ENCODE data around the gene ACO2.
"Not testable (repeated sequence)": the region's sequence is repeated elsewhere in the genome, so short reads cannot be mapped to it uniquely, and the experiment has no call there.

The ACO2 gene

DNA sequence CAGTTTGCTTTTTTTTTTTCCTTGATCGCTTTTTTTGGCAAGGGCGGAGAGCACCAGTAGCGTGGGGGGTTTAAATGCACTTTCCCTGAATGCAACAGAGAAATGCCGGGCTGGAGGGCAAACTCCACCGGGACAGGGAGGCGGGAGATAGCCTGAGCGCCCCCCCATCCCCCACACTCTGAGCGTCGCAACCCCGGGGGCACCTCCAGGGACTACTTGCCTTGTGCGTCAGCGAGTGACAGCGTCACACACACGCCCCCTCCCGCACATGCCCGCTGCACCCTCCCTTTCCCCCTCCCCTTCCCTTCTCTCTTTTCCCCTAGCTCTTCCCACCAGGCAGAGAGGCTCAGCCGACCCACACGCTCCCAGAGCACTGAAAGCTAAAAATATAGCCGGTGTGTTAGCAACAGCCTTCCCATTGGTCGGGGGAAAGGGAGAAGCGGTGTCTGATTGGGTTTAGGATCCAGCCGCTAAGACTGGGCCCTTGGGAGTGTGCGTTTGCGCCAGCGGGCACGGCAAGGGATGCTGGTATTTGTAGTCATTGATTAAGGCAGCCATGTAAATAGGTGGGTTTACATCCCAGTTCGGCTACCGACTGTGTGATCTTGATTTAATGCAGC lies 20.6 kb upstream of the ACO2 start:
- peak; percentile 92 to 99 (median 93) for DNase-seq

DNA sequence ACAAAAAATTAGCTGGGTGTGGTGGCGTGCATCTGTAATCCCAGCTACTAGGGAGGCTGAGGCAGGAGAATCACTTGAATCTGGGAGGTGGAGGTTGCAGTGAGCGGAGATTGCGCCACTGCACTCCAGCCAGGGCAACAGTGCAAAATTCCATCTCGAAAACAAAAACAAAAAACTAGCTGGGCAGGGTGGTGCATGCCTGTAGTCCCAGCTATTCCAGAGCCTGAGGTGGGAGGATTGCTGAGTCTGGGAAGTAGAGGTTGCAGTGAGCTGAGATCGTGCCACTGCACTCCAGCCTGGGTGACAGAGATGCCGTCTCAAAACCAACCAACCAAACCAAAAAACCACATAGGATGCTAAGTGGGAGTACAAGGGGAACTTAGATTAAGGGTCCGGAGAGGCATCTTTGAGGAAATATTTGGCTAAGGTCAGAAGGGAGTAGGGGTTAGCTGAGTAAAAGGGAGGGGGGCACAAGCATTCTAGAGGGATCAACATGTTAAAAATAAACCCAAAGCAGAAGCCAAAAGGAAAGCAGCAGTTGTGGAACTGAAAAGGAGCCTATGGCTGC lies 10.7 kb upstream of the ACO2 start:
- DNase-seq: no peak

- DNase-seq: no peak
Observed at GRCh38 chr22:41459431-41459830, 9.5 kb upstream of the ACO2 start.

GRCh38 chr22:41460071-41460470 lies 8.8 kb upstream of the ACO2 start:
- not testable (repeated sequence) for DNase-seq

DNA sequence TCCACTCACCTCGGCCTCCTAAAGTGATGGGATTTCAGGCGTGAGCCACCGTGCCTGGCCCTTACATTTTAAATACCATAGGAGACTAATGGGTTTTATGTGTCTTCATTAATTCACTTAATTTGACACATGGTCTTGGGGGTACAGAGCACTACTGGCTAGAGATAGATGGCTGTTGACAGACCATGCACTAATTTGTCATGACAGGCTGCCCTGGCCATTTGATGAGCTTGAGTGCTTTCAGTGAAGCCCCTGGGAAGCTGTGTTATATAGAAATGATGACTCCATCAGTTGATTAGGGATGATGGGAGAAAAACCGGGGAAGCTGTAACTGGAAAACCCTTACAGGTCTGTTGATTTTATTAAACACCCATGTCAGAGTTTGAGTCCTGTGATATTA lies 7.0 kb upstream of the ACO2 start:
- DNase-seq: no peak

- DNase-seq: peak in 1 of 3 experiments; percentile 59
Observed at GRCh38 chr22:41469218-41469851, 418 bp downstream of the ACO2 start.

- DNase-seq: no peak
Observed at GRCh38 chr22:41470886-41471285, 2.0 kb downstream of the ACO2 start.

DNA sequence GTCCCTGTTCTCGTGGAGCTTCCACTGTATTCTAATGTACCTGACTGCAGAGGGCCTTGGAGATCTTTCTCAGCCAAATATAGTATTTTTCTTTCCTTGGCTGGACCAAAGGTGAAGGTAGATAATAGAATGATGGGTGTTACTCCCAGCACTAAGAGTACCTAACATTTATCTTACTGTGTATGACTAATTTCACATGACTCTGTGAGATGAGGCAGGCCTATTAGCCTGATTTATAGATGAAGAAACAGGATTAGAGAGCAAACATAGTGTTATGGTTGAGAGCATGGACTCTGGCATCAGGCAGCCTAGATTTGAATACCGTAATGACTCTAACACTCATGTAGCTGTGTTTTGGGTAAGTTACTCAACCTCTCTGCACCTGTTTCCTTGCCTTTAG lies 2.7 kb downstream of the ACO2 start:
- DNase-seq: no peak

DNA sequence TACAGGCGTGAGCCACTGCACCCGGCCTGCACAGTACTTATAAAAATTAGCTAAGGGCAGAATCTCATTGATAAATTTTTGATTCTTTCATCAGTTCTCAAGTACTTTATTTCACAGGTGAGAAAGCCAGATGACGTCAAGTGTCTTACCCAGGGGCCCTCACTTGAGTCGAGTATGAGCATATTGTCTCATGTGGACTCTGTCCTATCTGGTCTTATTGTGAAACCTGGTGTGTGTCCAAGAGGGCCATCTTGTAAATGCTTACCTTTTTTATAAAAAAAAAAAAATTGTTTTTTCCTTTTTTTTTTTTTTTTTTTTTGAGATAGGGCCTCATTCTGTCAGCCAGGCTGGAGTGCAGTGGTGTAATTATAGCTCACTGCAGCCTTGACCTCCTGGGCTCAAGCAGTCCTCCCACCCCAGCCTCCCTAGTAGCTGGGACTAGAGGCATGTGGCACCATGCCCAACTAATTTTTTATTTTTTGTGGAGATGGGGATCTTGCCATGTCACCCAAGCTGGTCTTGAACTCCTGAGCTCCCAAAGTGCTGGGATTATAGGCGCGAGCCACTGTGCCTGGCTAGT lies 6.0 kb downstream of the ACO2 start:
- no peak for DNase-seq

DNA sequence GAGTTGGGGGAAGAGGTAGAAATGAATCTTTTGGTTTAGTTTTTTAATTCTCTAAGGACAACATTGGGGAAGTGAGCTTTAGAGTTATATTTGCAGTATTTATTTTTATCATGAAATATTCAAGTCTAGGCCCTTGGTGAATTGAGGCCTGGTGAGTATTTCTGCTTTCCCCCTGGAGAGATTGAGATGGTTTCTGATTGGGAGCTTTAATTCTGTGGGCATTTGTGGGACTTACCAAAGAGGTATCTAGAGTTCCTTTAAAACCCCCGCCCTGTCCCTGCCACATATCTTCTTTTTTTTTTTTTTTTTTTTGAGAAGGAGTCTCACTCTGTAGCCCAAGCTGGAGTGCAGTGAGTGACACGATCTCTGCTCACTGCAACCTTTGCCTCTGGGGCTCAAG lies 9.6 kb downstream of the ACO2 start:
- no peak for DNase-seq

GRCh38 chr22:41478891-41479521 lies 10.1 kb downstream of the ACO2 start:
- DNase-seq: no peak

DNA sequence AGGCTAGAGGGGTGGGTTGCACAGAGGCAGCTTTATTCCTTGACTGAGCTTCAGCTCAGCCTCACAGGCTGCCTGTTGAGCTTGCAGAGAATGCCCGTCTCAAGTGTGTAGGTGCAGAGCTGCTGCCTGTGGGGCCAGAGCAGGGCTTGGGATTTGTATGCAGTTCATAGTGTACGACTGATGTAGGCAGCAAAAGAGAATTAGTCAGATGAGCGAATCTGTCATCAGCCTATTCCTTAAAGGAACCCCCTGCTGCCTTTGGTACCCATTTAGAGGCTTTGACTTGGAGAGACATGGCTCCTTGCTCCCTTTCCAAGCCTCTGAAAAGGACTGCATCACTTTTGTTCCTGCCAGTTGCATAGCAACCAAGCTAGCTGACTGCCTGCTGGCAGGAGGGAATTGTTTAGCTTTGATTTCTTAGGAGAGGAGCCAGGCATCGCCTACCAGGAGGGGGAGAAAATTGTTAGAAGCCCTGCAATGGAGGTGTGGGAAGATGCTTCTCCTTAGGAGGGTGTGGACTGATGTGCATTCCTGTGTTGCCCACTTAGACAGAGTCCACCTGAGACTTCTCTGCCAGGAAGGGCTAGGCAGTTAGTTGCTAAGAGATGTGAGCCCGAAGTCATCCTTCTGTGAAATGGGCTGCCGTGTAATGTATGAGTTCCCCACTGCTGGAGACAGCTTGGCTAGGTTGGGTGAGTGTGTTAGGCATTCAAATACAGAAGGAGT lies 10.9 kb downstream of the ACO2 start:
- DNase-seq: peak in 1 of 3 experiments; percentile 1

GRCh38 chr22:41480397-41480735 lies 11.4 kb downstream of the ACO2 start:
- DNase-seq: no peak

GRCh38 chr22:41481131-41481830 lies 12.4 kb downstream of the ACO2 start:
- DNase-seq: no peak

DNA sequence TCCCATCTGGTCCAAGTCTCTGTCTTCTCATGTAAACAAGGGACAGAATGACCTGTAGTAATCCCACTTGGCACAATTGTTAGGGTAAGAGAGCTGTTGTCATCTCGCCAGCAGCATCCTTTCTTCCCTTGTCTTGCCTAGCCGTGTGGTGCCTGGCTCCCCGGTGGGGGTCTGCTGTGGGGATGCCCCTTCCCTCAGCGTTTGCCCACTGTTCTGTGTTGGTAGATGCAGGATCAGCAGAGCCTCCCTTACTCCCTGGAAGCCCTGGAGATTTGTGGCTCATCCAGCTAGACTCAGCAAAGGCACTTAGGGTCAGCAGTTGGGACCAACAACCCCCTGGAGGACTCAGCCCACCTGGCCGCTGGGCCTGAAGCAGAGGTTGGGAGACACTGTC lies 13.0 kb downstream of the ACO2 start:
- DNase-seq: no peak

GRCh38 chr22:41482319-41482935 lies 13.5 kb downstream of the ACO2 start:
- DNase-seq: no peak

DNA sequence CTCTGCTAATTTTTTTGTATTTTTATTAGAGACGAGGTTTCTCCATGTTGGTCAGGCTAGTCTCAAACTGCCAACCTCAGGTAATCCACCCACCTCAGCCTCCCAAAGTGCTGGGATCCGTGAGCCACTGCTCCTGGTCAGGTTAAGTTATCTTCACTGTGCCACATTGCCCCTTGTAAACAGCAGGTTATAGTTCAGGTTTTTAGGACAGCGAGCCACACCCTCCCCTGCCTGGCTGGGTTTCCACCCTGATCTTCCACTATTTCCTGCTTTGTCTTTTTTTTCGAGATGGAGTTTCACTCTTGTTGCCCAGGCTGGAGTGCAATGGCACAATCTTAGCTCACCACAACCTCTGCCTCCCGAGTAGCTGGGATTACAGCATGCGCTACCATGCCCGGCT lies 16.1 kb downstream of the ACO2 start:
- DNase-seq: no peak

DNA sequence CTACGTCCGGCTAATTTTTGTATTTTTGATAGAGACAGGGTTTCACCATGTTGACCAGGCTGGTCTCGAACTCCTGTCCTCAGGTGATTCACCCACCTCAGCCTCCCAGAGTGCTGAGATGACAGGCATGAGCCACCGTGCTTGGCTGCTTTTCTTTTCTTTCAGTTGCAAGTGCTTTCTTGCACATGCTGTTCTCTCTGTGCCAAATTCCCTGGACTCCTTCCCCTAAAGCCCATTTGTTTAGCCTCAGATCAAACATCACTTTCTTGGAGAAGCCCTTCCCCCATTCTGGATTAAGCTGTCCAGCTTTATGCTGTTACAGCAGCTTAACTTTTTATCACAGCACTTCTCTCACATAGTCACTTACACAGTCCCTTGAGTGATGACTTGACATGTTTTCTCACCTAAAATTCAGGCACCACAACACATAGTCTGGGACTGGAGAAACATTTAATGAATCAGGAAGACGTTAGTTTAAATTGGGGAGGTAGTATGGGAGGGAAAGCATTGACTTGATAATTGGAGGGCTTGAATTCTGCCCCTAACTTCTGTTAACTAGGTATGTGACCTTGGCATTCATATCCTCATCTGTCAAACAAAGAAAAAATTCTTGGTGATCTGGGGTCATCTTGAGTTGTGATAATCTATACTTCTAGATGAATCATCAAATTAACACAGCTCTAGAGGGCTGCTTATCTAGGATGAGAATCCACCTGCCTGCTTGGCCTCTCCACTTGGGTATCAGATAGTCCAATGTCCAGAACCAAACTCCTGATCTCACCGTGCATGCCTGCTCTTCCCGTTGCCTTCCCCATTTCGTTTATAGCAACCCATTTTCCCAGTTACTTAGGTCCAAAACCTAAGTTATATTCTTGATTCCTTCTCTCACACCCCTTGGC lies 18.4 kb downstream of the ACO2 start:
- no peak for DNase-seq

DNA sequence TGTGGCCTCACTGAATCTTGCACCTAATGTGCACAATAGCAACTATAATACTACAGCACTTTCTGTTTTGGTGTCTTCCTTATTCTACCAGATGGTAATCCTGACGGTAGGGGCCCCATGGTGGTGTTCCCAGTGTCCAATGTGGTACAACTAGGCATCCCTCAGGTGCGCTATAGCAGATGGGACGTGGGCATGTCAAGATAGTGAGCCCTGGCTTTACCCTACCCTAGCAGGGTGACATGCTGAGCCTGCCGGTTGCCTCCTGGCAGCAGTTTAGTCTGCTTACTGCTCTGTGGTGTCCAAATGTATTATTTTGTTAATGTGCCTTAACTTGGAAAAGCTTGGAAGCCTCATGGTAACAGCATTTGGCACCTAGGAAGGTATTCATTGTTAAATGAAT lies 19.2 kb downstream of the ACO2 start:
- no peak for DNase-seq

DNA sequence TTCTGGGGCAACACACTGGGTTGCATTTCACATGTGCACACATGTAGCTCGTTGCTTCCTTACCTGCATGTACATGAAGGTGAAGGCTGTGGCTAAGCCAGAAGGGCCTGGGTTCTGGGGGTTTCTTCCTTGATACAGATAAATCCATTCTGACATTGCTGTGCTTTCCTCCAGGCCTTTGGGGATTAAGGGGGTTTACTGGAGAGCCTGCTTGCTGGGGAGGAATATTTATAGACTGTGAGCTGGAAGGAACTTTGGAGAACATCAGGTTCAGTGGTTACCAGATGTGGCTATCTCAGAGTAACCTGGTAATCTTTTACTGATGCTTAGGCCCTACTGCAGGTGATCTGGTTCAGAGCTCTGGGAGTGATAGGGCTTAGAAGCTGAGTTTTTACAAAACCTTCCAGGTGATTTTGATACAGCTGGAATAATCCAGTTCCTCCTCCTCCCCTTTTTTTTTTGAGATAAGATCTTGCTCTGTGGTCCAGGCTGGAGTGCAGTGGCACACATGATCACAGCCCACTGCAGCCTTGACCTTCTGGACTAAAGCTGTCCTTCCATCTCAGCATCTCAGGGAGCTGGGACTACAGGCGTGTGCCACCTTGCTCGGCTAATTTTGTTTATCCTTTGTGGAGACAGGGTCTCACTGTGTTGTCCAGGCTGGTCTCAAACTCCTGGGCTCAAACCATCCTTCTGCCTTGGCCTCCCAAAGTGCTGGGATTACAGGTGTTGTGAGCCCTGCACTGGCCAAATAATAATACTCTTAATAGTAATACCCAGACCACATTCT lies 19.9 kb downstream of the ACO2 start:
- no peak for DNase-seq
